Astrocyte (in vitro differentiated cells and primary cell): Measurements from ENCODE around the gene SNRPD1.

Experiments used
- CTCF ChIP-seq: IDR thresholded peaks from 2 replicates; pipeline ENCODE4 v1.5.1; 2011; ENCODE audit warnings: low read depth, mild to moderate bottlenecking, inconsistent platforms, low read length, moderate library complexity; ENCODE audit not compliant: insufficient read depth
- EZH2 ChIP-seq: IDR thresholded peaks from 2 replicates; pipeline ENCODE4 v1.6.1; 2012; ENCODE audit warnings: mild to moderate bottlenecking, low read length, inconsistent platforms; ENCODE audit not compliant: insufficient read depth

GRCh38 chr18:21597620-21598019, 14.5 kb upstream of the SNRPD1 start:
- TF ChIP-seq CTCF (no peak), EZH2 (no peak)
